Lower lobe of right lung (tissue), 2 donors: ENCODE measurements around the gene ELP5. TPM values are rescaled to one million over a fixed set of nuclear protein-coding genes. Genes with fewer than 3 reads are reported as not detected.

Experiments used
- ATAC-seq, 2 donors: fragments of 200-7000 bp; cut with Tn5 transposase; one replicate each; pipeline ENCODE4 v1.9.1; 2020 to 2022; ENCODE audit warnings: mild to moderate bottlenecking in 2 of 2, moderate library complexity in 2 of 2
- DNase-seq: peaks from one replicate; pipeline ENCODE4 v3.0.0-alpha.2; 2020
- H3K27ac ChIP-seq: fragments of 200-600 bp; one replicate; pipeline ENCODE4 v1.8.0; 2022
- H3K27me3 ChIP-seq: fragments of 200-600 bp; one replicate; pipeline ENCODE4 v1.8.0; 2022; ENCODE audit warnings: low read depth
- H3K36me3 ChIP-seq: fragments of 200-600 bp; one replicate; pipeline ENCODE4 v1.8.0; 2022; ENCODE audit warnings: mild to moderate bottlenecking
- H3K4me1 ChIP-seq: fragments of 200-600 bp; one replicate; pipeline ENCODE4 v1.8.0; 2022
- H3K4me3 ChIP-seq: fragments of 200-600 bp; one replicate; pipeline ENCODE4 v1.8.0; 2022; ENCODE audit warnings: mild to moderate bottlenecking
- H3K9me3 ChIP-seq: fragments of 200-600 bp; one replicate; pipeline ENCODE4 v1.8.0; 2022
- intact Hi-C: fragments of 100-400 bp; cut with DNase I; formaldehyde crosslinking; loops from one replicate; pipeline ENCODE4 v1.11.0; 2022
- total RNA-seq: library from RNA; stranded (reverse); fragmentation: NEBNext Ultra II Directional; extraction: Animal tissue kit (Norgen Biotek cat#: 25700); gene quantifications from one replicate; pipeline ENCODE4 v1.2.1, GENCODE V29; 2021
- TF ChIP-seq, protein P1 (sequence below): fragments of 200-600 bp; IDR thresholded peaks from one replicate; pipeline ENCODE4 v1.8.0; 2022; ENCODE audit warnings: antibody characterized with exemption, mild to moderate bottlenecking
- donor health status: DM: no; HTN: yes; CAD: no; lungs with severe emphysema.

The ELP5 gene
- total RNA-seq, 1 donor from 2014 or later, result 33.2 TPM

DNA sequence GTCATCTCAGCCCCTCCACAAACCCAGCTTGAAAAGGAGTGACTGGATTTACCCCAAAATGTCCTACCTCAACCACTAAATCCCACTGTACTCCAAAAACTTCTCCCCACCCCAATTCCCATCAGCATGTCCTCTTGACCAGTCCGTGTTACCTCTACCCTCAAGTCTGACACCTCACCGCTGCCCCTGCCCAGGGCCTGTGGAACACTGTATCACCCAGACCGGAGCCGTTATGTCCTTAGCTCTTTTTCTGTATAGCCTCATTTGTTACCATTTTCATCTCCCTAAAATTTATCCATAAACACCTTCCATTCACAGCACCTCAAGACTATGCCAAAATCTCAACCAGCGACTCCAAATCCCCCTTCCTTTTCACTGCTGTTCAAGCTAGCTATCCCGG is 15.2 kb upstream of the ELP5 start:
- peaks cover 63% of the 10 kb centered on the region for H3K4me1 ChIP-seq
- peak overlapping the region; percentile 97 for H3K4me3 ChIP-seq
- no peaks in the 10 kb centered on the region for H3K9me3 ChIP-seq
- ATAC-seq (no peak), DNase-seq (no peak)
- TF ChIP-seq, protein P1, sequence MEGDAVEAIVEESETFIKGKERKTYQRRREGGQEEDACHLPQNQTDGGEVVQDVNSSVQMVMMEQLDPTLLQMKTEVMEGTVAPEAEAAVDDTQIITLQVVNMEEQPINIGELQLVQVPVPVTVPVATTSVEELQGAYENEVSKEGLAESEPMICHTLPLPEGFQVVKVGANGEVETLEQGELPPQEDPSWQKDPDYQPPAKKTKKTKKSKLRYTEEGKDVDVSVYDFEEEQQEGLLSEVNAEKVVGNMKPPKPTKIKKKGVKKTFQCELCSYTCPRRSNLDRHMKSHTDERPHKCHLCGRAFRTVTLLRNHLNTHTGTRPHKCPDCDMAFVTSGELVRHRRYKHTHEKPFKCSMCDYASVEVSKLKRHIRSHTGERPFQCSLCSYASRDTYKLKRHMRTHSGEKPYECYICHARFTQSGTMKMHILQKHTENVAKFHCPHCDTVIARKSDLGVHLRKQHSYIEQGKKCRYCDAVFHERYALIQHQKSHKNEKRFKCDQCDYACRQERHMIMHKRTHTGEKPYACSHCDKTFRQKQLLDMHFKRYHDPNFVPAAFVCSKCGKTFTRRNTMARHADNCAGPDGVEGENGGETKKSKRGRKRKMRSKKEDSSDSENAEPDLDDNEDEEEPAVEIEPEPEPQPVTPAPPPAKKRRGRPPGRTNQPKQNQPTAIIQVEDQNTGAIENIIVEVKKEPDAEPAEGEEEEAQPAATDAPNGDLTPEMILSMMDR, result no peak
- H3K36me3 ChIP-seq, result peaks cover 40% of the 10 kb centered on the region
- intact Hi-C loops, result no loop called here
- no peak overlapping the region for H3K27ac ChIP-seq
- H3K27me3 ChIP-seq, result no peaks in the 10 kb centered on the region

DNA sequence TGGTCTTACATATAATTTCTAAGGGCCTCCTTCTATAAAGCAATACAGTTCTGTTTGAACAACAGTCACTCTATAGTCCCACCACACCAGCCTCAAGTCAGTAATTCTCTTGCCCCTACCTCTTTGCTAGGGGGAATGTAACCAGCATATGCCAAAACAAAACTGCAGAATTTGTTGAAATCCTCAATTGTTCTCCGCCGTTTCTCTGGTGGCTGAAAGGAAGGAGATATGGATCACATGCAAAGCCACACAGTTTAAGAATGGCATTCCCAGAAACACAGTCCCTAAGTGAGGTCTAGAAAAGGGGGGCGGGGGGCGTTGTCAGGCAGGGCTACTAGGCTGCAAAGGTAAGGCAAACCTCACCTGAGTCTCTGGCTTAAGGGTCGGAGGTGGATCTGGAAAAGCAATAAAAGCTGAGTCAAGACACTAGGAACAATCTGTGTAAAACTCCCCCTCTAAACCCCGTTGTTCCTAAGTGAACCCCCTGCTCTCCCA is 14.7 kb upstream of the ELP5 start:
- DNase-seq (no peak), ATAC-seq (no peak)
- TF ChIP-seq, protein P1, result no peak
- Histone ChIP-seq H3K27me3 (no peaks in the 10 kb centered on the region), H3K4me1 (peaks cover 57% of the 10 kb centered on the region), H3K36me3 (peaks cover 40% of the 10 kb centered on the region), H3K27ac (peak overlapping the region; percentile 88), H3K9me3 (no peaks in the 10 kb centered on the region), H3K4me3 (peak overlapping the region; percentile 97)
- intact Hi-C loops, result no loop called here

DNA sequence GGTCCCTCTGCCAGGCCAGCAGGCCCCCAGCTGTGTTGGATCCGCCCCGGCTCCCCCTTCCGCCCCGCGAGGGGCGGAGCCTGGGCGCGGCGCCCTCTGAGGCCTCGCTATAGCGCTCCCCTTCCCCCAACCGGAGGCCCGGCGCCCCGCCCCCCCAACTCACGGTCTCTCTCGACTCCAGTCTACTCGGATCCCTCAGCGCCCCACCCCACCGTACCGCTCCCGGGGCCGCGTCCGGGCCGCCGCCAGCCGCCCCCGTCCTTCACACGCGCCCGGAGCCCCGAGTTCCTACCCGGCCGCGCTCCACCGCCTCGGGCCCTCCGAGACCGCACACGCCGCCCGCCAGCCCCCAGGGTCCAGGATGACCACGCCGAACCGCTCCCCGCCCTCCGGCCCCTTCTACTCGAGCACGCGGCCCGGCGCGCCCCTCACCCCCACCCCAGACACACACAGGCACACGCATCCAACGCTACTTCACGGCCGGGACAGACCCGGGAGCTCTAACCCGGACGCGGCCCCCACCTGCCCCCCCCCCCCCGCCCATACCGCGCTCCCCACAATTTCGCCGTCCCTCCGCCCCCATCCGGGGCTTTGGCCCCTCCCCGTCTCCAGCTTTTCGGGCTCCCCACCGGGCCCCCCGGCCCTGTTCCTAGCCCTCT is 14.1 kb upstream of the ELP5 start:
- H3K27me3 ChIP-seq, result no peaks in the 10 kb centered on the region
- H3K36me3 ChIP-seq, result peaks cover 40% of the 10 kb centered on the region
- DNase-seq (peak; percentile 90), ATAC-seq (peak; percentile 25)
- H3K4me1 ChIP-seq, result peaks cover 52% of the 10 kb centered on the region
- peak overlapping the region; percentile 88 for H3K27ac ChIP-seq
- intact Hi-C loops, result no loop called here
- H3K4me3 ChIP-seq, result peak overlapping the region; percentile 97
- TF ChIP-seq, protein P1, result no peak
- no peaks in the 10 kb centered on the region for H3K9me3 ChIP-seq

DNA sequence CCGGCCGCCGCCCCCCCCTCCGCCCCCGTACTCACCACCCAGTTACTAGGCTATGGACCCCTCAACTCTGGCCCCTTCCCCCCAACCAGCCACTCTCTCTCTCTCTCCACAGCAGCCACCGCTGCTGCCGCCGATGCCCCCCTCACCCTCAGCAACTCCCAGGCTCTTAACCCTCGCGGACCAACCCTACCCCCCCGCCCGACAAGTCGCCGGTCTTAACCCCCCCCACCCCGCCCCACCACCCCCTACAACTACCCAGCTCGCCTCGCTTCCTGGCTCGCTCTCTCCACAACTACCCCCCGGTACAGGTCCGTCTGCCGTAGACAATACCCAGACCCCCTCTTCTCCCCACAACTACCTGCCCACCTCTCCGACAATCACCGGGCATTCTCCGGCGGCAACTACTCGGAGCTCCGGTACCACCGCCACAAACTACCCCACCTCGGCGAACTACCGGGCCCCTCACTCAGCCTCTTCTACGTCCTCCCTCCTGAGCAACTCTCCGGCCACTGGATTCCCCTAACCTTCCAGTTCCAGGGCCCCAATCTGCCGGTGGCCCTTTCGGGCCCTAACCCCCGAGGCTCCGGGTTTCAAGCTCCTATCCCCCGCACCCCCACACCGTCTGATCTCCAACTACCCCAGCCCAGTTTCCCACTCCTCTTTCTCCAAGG is 13.5 kb upstream of the ELP5 start:
- Histone ChIP-seq H3K36me3 (peaks cover 41% of the 10 kb centered on the region), H3K4me1 (peaks cover 50% of the 10 kb centered on the region)
- no peak for DNase-seq

More for the DNA sequence above, 13.5 kb upstream of the ELP5 start:
- peak overlapping the region; percentile 97 for H3K4me3 ChIP-seq
- H3K9me3 ChIP-seq, result no peaks in the 10 kb centered on the region
- H3K27me3 ChIP-seq, result no peaks in the 10 kb centered on the region
- H3K27ac ChIP-seq, result peak overlapping the region; percentile 88
- intact Hi-C loops, result no loop called here
- ATAC-seq, result no peak
- TF ChIP-seq, protein P1, result no peak
